ENCODE results near the gene REG3G.
"Not testable (repeated sequence)": the region's sequence is repeated elsewhere in the genome, so short reads cannot be mapped to it uniquely, and the experiment has no call there.

Gene REG3G

DNA sequence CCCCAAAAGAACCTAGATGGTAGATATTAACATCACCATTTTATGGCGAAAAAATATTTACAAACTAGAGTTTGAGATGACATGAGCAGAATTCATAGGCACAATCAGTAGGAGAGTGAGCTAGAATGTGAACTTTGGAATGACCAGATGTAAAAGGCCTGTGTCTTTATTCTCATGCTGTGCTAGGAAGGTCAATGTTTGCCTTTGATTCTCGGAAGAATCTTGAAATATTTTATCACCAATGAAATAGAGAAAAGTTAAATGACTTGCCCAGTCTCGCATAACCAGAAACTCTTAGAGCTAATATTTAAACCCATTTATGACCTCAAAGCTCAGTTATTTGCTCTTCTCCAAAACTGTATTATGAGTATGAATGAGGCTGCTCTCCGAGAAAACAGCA lies 9.2 kb upstream of the REG3G start:
- DNase-seq (ENCODE audit: low spot score), result no peak

DNA sequence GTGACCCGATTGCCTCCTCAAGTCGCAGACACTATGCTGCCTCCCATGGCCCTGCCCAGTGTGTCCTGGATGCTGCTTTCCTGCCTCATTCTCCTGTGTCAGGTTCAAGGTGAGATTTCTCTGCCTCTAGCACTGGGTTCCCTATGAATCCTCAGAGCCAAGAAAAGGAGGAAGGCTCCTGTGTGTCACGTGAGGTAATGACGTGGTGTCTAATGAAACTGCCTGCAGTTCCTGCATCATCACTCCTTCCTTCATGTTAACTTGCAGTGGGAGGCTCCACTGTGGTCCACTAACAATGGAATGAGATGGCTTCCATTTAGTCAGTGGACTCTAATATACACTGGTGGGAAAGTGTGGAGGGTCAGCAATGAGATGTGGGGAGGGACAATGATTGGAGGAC lies 559 bp downstream of the REG3G start:
- no peak for DNase-seq (ENCODE audit: low spot score)

DNA sequence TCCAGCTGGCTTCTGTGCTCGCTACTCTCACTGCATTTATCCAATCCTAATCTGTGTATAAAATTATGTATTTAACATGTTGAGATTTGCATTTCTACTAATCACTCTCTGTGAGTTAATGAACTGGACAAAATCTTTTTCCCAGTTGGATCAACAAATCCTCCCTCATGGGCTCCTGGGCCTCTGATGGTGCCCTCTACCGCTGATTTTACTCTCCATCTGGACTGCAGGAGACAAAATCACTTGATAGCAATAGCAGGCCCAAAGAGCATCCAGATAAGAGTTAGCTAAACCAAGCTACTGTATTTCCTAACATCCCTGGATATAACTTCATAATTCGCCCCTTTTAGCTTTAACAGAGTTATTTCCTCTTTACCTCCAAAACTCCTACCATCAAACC lies 14.4 kb downstream of the REG3G start:
- DNase-seq (ENCODE audit: low spot score), result no peak

DNA sequence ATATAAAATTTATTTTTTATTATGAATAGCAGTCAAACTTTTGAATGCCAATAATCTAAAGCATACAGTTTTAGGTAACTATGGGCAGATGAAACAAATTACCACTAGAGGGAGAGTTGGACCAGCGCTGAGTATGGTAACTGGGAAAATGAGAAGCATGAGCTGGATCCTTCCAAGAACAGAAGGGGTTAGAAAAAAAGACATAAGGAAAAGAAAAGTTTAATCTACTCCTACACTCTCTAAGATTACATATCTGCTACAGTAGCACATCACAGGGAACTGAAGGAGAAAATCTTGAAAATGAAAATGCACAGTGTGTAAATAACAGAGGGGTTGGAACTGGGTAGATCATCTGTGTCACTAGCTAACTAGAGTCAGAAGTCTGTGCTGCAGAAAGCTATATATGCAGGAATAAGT lies 15.5 kb downstream of the REG3G start:
- DNase-seq (ENCODE audit: low spot score), result no peak

DNA sequence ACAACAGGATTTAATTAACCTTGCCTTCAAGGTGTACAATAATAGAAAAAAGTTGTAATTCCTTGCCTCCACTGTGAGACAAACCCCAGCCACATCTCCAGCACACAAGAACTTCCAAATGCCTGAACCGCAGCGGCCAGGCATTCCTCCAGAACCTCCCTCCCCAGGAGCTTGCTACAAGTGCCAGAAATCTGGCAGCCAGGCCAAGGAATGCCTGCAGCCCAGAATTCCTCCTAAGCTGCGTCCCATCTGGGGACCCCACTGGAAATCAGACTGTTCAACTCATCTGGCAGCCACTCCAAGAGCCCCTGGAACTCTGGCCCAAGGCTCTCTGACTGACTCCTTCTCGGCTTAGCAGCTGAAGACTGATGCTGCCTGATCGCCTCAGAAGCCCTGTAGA lies 28.0 kb downstream of the REG3G start:
- DNase-seq (ENCODE audit: low spot score), result not testable (repeated sequence)

DNA sequence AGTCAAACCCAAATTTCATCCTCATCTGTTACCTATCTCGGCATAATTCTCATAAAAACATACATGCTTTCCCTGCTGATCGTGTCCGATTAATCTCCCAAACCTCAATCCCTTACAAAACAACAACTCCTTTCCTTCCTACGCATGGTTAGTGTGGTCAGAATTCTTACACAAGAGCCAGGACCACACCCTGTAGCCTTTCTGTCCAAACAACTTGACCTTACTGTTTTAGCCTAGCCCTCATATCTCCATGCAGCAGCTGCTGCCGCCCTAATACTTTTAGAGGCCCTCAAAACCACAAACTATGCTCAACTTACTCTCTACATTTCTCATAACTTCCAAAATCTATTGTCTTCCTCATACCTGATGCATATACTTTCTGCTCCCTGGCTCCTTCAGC lies 29.3 kb downstream of the REG3G start:
- DNase-seq (ENCODE audit: low spot score), result not testable (repeated sequence)

DNA sequence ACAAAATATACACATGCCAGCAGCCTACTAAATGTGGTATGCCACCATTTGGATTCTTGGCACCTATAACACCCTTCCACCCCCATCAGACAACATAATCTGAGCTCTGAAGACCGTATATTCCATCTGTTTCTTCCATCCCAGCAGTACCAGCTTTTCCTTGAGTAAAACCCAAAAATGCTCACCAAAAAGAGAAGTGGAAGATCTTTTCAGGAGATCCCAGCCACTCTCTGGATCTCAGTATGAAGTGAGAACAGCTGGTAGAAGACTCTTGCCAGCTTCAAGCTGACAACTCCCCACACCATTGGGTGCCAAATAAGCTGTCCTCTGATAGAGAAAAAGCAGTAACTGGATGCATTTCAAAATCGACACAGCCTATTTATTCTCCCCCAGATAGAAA lies 39.7 kb downstream of the REG3G start:
- no peak for DNase-seq (ENCODE audit: low spot score)

DNA sequence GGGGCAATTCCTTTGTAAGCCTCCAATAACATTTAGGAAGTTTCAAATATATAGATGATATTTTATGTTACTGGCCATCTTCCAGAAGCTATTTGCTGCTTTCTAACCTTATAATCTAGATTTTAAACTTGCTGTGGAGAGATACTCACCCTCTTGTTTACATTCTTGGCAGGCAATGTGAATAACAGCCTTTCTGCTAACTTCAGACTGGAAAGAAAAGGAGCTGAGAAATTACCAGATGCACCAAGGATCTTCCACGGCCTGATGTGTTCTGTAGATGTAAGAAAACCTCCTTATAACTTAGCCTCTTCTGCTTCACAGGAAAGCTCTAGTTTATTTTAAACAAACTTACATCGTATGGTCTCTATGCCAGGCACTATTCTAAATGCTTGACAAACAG lies 45.6 kb downstream of the REG3G start:
- DNase-seq (ENCODE audit: low spot score), result no peak

Measured in germinal center (tissue), 1 donor.